A673 (cell line): ENCODE results near the gene PTPMT1.

Experiments used
- EZH2 ChIP-seq: fragments of 200-600 bp; sonication (generic); IDR thresholded peaks from 2 replicates; pipeline ENCODE4 v1.6.1; 2017; ENCODE audit warnings: borderline replicate concordance, low read depth, mild to moderate bottlenecking, mixed read lengths, antibody characterized with exemption, low read length; ENCODE audit not compliant: poor library complexity, severe bottlenecking
- TF ChIP-seq, protein P1 (sequence below): fragments of 300-800, 200-600 bp; sonication (generic); conservative IDR thresholded peaks from 2 replicates; pipeline ENCODE4 v1.5.1; 2017; ENCODE audit warnings: low read depth, mild to moderate bottlenecking, antibody characterized with exemption, low read length, moderate library complexity, mixed read lengths

DNA sequence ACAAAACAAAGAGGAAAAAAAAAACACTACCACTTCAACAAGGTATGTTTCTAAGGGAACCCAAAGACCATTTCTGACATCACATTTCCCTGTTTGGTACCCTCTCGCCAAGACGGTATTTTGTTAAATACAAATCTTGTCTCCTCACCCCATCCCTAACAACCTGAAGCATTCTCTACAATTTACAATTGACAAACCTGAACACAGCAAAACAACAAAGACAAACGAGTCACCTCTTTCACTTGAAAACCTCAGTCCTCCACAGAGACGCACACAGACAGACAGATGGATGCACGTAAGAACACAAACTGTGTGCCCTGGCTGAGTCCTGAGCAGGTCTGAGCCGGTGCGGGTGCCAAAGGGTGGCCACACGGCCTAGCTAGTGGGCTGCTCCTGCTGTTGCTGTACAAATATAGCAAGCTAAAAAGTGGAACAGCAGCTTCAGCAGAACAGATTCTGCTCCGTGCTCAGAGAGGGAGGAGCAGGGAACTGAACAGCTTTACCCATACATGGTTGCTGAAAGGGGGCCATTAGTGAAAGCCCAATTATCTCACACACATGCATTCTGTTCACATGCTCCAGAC lies 41.0 kb upstream of the PTPMT1 start:
- TF ChIP-seq, protein P1, sequence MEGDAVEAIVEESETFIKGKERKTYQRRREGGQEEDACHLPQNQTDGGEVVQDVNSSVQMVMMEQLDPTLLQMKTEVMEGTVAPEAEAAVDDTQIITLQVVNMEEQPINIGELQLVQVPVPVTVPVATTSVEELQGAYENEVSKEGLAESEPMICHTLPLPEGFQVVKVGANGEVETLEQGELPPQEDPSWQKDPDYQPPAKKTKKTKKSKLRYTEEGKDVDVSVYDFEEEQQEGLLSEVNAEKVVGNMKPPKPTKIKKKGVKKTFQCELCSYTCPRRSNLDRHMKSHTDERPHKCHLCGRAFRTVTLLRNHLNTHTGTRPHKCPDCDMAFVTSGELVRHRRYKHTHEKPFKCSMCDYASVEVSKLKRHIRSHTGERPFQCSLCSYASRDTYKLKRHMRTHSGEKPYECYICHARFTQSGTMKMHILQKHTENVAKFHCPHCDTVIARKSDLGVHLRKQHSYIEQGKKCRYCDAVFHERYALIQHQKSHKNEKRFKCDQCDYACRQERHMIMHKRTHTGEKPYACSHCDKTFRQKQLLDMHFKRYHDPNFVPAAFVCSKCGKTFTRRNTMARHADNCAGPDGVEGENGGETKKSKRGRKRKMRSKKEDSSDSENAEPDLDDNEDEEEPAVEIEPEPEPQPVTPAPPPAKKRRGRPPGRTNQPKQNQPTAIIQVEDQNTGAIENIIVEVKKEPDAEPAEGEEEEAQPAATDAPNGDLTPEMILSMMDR = no peak
- no peak for TF ChIP-seq EZH2
